Retinal pigment epithelial cell (primary cell): ENCODE data around the gene ANAPC5.
"Not testable (repeated sequence)": the region's sequence is repeated elsewhere in the genome, so short reads cannot be mapped to it uniquely, and the experiment has no call there.

Experiments
- DNase-seq: peaks from one replicate; pipeline ENCODE4 v3.0.0-alpha.2; 2010; ENCODE audit warnings: low read depth
- H3K4me3 ChIP-seq: 2 replicates; pipeline ENCODE4 v1.5.1; 2011; ENCODE audit warnings: mild to moderate bottlenecking, low read length, control low read depth, moderate library complexity
- CTCF ChIP-seq: conservative IDR thresholded peaks from 2 replicates; pipeline ENCODE4 v1.5.1; 2011; ENCODE audit warnings: low read depth, low read length, control low read depth, inconsistent platforms

ANAPC5 gene

GRCh38 chr12:121392325-121392716 lies 40.1 kb upstream of the ANAPC5 start:
- DNase-seq: no peak
- no peak for TF ChIP-seq CTCF
- no peak overlapping the region for H3K4me3 ChIP-seq

GRCh38 chr12:121391619-121392324 lies 39.6 kb upstream of the ANAPC5 start:
- no peak overlapping the region for H3K4me3 ChIP-seq
- TF ChIP-seq CTCF: no peak
- DNase-seq: no peak

GRCh38 chr12:121390856-121391255 lies 38.6 kb upstream of the ANAPC5 start:
- H3K4me3 ChIP-seq: no peak overlapping the region
- no peak for DNase-seq
- TF ChIP-seq CTCF: no peak

- no peak overlapping the region for H3K4me3 ChIP-seq
- no peak for TF ChIP-seq CTCF
- DNase-seq: no peak
Measured at GRCh38 chr12:121388421-121388981, 36.3 kb upstream of the ANAPC5 start.

- H3K4me3 ChIP-seq, DNase-seq: not testable (repeated sequence)
Measured at GRCh38 chr12:121384891-121385290, 32.7 kb upstream of the ANAPC5 start.

GRCh38 chr12:121383601-121384021 lies 31.4 kb upstream of the ANAPC5 start:
- DNase-seq: no peak
- H3K4me3 ChIP-seq: no peak overlapping the region
- peak; percentile 20 for TF ChIP-seq CTCF

- H3K4me3 ChIP-seq: no peak overlapping the region
- DNase-seq: no peak
- no peak for TF ChIP-seq CTCF
Measured at GRCh38 chr12:121379945-121380344, 27.7 kb upstream of the ANAPC5 start.

- TF ChIP-seq CTCF: no peak
- DNase-seq: no peak
- no peak overlapping the region for H3K4me3 ChIP-seq
Measured at GRCh38 chr12:121378736-121379135, 26.5 kb upstream of the ANAPC5 start.
